HepG2 (cell line): Measurements from ENCODE around the gene CSNK1D. TPM values are rescaled to one million over a fixed set of nuclear protein-coding genes. Genes with fewer than 3 reads are reported as not detected.

ENCODE experiments used
- AKNA ChIP-seq: sonication (generic); formaldehyde crosslinking; IDR thresholded peaks from 2 replicates; pipeline ENCODE4 v1.4.0; 2020; ENCODE audit warnings: missing genetic modification reagents, borderline replicate concordance
- DBP ChIP-seq: sonication (generic); formaldehyde crosslinking; IDR thresholded peaks from 2 replicates; pipeline ENCODE4 v1.4.0; 2020; ENCODE audit warnings: missing genetic modification reagents; ENCODE audit errors: not compliant biosample characterization
- IKZF4 ChIP-seq: sonication (generic); formaldehyde crosslinking; IDR thresholded peaks from 2 replicates; pipeline ENCODE4 v1.5.1; 2020; ENCODE audit warnings: borderline replicate concordance, mild to moderate bottlenecking, low read depth, missing genetic modification reagents; ENCODE audit errors: not compliant biosample characterization
- POLR2AphosphoS5 ChIP-seq: IDR thresholded peaks from 2 replicates; pipeline ENCODE4 v1.6.1; 2012; ENCODE audit warnings: low read depth, low read length
- SIN3A ChIP-seq: IDR thresholded peaks from 2 replicates; pipeline ENCODE4 v1.6.1; 2011; ENCODE audit warnings: low read depth, mild to moderate bottlenecking, control low read depth, low read length, borderline replicate concordance
- SP2 ChIP-seq: sonication (generic); formaldehyde crosslinking; IDR thresholded peaks from 2 replicates; pipeline ENCODE4 v1.5.1; 2020; ENCODE audit warnings: mild to moderate bottlenecking, missing genetic modification reagents
- YEATS2 ChIP-seq: sonication (generic); formaldehyde crosslinking; IDR thresholded peaks from 2 replicates; pipeline ENCODE4 v1.4.0; 2020; ENCODE audit warnings: missing genetic modification reagents, borderline replicate concordance
- ZBTB40 ChIP-seq, 2 experiments: fragments of 450-650 bp in 1 of 2; sonication (generic) in 1 of 2; formaldehyde crosslinking in 1 of 2; IDR thresholded peaks; 2 replicates each; pipeline versions ENCODE4 v1.6.1 to v1.8.0; 2016 to 2022; ENCODE audit warnings: antibody characterized with exemption in 1 of 2, mild to moderate bottlenecking in 1 of 2, missing genetic modification reagents in 1 of 2
- ZFP37 ChIP-seq: sonication (generic); formaldehyde crosslinking; IDR thresholded peaks from 2 replicates; pipeline ENCODE4 v1.4.0; 2020; ENCODE audit warnings: missing genetic modification reagents, borderline replicate concordance
- ZNF280B ChIP-seq: sonication (generic); formaldehyde crosslinking; IDR thresholded peaks from 2 replicates; pipeline ENCODE4 v1.5.0; 2020; ENCODE audit warnings: missing genetic modification reagents, mild to moderate bottlenecking, borderline replicate concordance
- polyA plus RNA-seq, 8 experiments: library from polyadenylated mRNA; depleted of rRNA in 3 of 8; stranded (reverse) in 7 of 8; unstranded in 1 of 8; fragments of >200 nt; fragmentation: Illumina TruSeq in 4 of 8; extraction: Trizol in 4 of 8; gene quantifications; 2 replicates each; pipeline versions ENCODE4 v1.2.1 to v1.2.3, GENCODE V29; 2011 to 2016; ENCODE audit warnings: low read depth in 4 of 8, missing spikeins in 1 of 8, mixed read lengths in 1 of 8; ENCODE audit not compliant: insufficient read depth in 1 of 8
- total RNA-seq, 5 experiments: library from RNA; depleted of rRNA; stranded (reverse); fragments of >200 nt; fragmentation: Illumina TruSeq; extraction: Trizol; gene quantifications; 2 replicates each; pipeline ENCODE4 v1.2.3, GENCODE V29; 2016; ENCODE audit warnings: low read depth in 1 of 5

CSNK1D gene
- total and polyA plus RNA-seq, 2 of the 13 experiments (the other 11 are each of a cell fraction or from before 2014, with no cell fraction given), result 31.5 to 128 TPM

- TF ChIP-seq ZBTB40 (IDR thresholded peaks at IDR 0.05) (no peak), ZBTB40 (CRISPR knock-in tag; IDR thresholded peaks at IDR 0.05) (peak; percentile 84), ZFP37 (peak; percentile 97), SIN3A (peak; percentile 35; the same call in 1 of the 2 replicates), ZNF280B (CRISPR knock-in tag) (peak; percentile 10), POLR2AphosphoS5 (peak; percentile 67), SP2 (CRISPR knock-in tag) (peak; percentile 16; the same call in 1 of the 2 replicates), IKZF4 (CRISPR knock-in tag) (peak; percentile 51), DBP (CRISPR knock-in tag) (no peak), AKNA (peak; percentile 93; the same call in 1 of the 2 replicates), YEATS2 (no peak; the same call in 1 of the 2 replicates)
Observed at GRCh38 chr17:82230609-82231311, 42.7 kb downstream of the CSNK1D start (continued).
